Pancreas (tissue), 10 donors: ENCODE results near the gene CFDP1. TPM values are rescaled to one million over a fixed set of nuclear protein-coding genes. Genes with fewer than 3 reads are reported as not detected.

Source experiments
- ATAC-seq, 4 donors: fragments of 200-7000 bp; cut with Tn5 transposase; one replicate each; pipeline versions ENCODE4 v1.8.0 to v1.9.1; 2020; ENCODE audit warnings: mild to moderate bottlenecking in 4 of 4, moderate library complexity in 4 of 4
- DNase-seq, 6 donors: peaks; one replicate each; pipeline ENCODE4 v3.0.0-alpha.2; 2020
- FAIRE-seq: peaks from 2 replicates; lab custom pipeline; 2012; peaks lifted over from hg19 to GRCh38; lab: Jason Lieb, UNC
- H3K27ac ChIP-seq, 4 donors: fragments of 200-600 bp; sonication (generic); 1 replicate in 3 of 4; 2 replicates in 1 of 4; pipeline versions ENCODE4 v1.5.0 to v1.8.0; 2020
- H3K27me3 ChIP-seq, 4 donors: fragments of 200-600 bp; one replicate each; pipeline ENCODE4 v1.8.0; 2021
- H3K36me3 ChIP-seq, 3 donors: fragments of 200-600 bp; sonication (generic) in 1 of 3; one replicate each; pipeline versions ENCODE4 v1.5.0 to v1.8.0; 2020 to 2021
- H3K4me1 ChIP-seq, 3 donors: fragments of 200-600 bp; one replicate each; pipeline ENCODE4 v1.8.0; 2021
- H3K4me3 ChIP-seq, 4 donors: fragments of 200-600 bp; sonication (generic) in 2 of 4; one replicate each; pipeline versions ENCODE4 v1.5.0 to v1.8.0; 2020 to 2021
- H3K9me3 ChIP-seq, 4 donors: fragments of 200-600 bp; one replicate each; pipeline ENCODE4 v1.8.0; 2021
- CTCF ChIP-seq, 4 donors: fragments of 200-600 bp; sonication (generic) in 3 of 4; IDR thresholded peaks; one replicate each; pipeline versions ENCODE4 v1.5.0 to v1.8.0; 2021; ENCODE audit warnings: antibody characterized with exemption in 4 of 4
- WGBS, 2 donors: extraction: QIAGEN DNeasy Blood & Tissue Kit; methylation state at CpG; one replicate each; pipeline ENCODE4 v1.1.7; 2013; 5-methylcytosine and 5-hydroxymethylcytosine counted together
- intact Hi-C, 3 donors: fragments of 100-400 bp; cut with DNase I; formaldehyde crosslinking; loops; one replicate each; pipeline versions ENCODE4 v1.11.1 to v1.14.2; 2022
- polyA plus RNA-seq, 2 donors: library from polyadenylated mRNA; stranded (reverse); fragments of 200-250 nt; gene quantifications; one replicate each; pipeline ENCODE4 v1.2.3, GENCODE V29; 2013
- total RNA-seq, 6 donors: library from RNA; stranded (reverse); fragmentation: NEBNext Ultra II Directional in 4 of 6; extraction: Animal tissue kit (Norgen Biotek cat#: 25700) in 4 of 6; gene quantifications; one replicate each; pipeline versions ENCODE4 v1.2.1 to v1.2.4, GENCODE V29; 2021 to 2023
- donor health status: healthy with polysubstance abuse.
- donor health status: DM: no; HTN: no; CAD: no; lungs with moderate emphysema.
- donor health status: DM: no; HTN: no; CAD: no.
- donor health status: control.
- donor health status: control.
- donor health status: Bipolar disorder and iron deficiency.
- donor health status: DM: yes; HTN: yes; CAD: no.
- donor health status: DM: no; HTN: no; CAD: no.
- donor health status: DM: no; HTN: no; CAD: no.
- donor health status: DM: yes; HTN: yes; CAD: no.

Gene CFDP1
- total and polyA plus RNA-seq, 8 donors: 19.3 to 57.5 (median 25.6) TPM

- Histone ChIP-seq H3K4me1 (peaks cover 37 to 51% (median 46%) of the 10 kb centered on the region in 3 donors), H3K27me3 (no peaks in the 10 kb centered on the region), H3K36me3 (no peaks in the 10 kb centered on the region), H3K27ac (no peak overlapping the region), H3K4me3 (no peak overlapping the region), H3K9me3 (no peaks in the 10 kb centered on the region)
- WGBS, 2 donors: 97 to 98% methylated on average over 1 of the region's 1 CpG
- FAIRE-seq (no peak), ATAC-seq (no peak), DNase-seq (no peak)
- intact Hi-C loops: loop anchor here in 2 of 3 donors (10.0 kb wide), 1 partner anchor 55 kb away; the partner anchor contains the start of gene BCAR1 (in 2 of the 2)
- no peak for TF ChIP-seq CTCF (IDR thresholded peaks at IDR 0.05)
These were observed 123.3 kb downstream of the CFDP1 start for GRCh38 chr16:75309899-75310430.

- 83 to 88% methylated on average over 8 of the region's 8 CpGs for WGBS, 2 donors
- no peak for ATAC-seq
- no peak for TF ChIP-seq CTCF (IDR thresholded peaks at IDR 0.05)
- no peak for DNase-seq
- H3K9me3 ChIP-seq: no peaks in the 10 kb centered on the region
- no peaks in the 10 kb centered on the region for H3K27me3 ChIP-seq
- no peaks in the 10 kb centered on the region for H3K36me3 ChIP-seq
- no peak overlapping the region for H3K4me3 ChIP-seq
- H3K4me1 ChIP-seq: peaks cover 44 to 59% (median 54%) of the 10 kb centered on the region in 3 donors
- intact Hi-C loops: loop anchor here in 2 of 3 donors (10.0 kb wide), 1 partner anchor 54 kb away; the partner anchor contains the start of gene BCAR1 (in 2 of the 2)
- no peak for FAIRE-seq
- H3K27ac ChIP-seq: peak overlapping the region; percentile 44 to 92 (median 92)
These were observed 124.1 kb downstream of the CFDP1 start for GRCh38 chr16:75309156-75309555.

GRCh38 chr16:75308011-75308410 lies 125.3 kb downstream of the CFDP1 start:
- H3K27me3 ChIP-seq: no peaks in the 10 kb centered on the region
- H3K36me3 ChIP-seq: no peaks in the 10 kb centered on the region
- peak overlapping the region; percentile 44 to 92 (median 92) for H3K27ac ChIP-seq
- no peak for FAIRE-seq
- 35 to 36% methylated on average over 3 of the region's 3 CpGs for WGBS, 2 donors
- peak; percentile 6 to 30 (median 15) for ATAC-seq
- no peak for TF ChIP-seq CTCF (IDR thresholded peaks at IDR 0.05)
- H3K4me1 ChIP-seq: peaks cover 47 to 63% (median 60%) of the 10 kb centered on the region in 3 donors
- intact Hi-C loops: loop anchor here in 2 of 3 donors (10.0 kb wide), 1 partner anchor 53 kb away; the partner anchor contains the start of gene BCAR1 (in 2 of the 2)
- DNase-seq: peak in 4 of 6 donors; percentile 42 to 62 (median 50)
- H3K4me3 ChIP-seq: no peak overlapping the region
- H3K9me3 ChIP-seq: no peaks in the 10 kb centered on the region

- WGBS, 2 donors: 63 to 86% methylated on average over 3 of the region's 3 CpGs
- H3K9me3 ChIP-seq: no peaks in the 10 kb centered on the region
- no peak for ATAC-seq
- no peak for DNase-seq
- peak overlapping the region; percentile 44 to 92 (median 92) for H3K27ac ChIP-seq
- no peak for FAIRE-seq
- H3K36me3 ChIP-seq: no peaks in the 10 kb centered on the region
- TF ChIP-seq CTCF (IDR thresholded peaks at IDR 0.05): no peak
- intact Hi-C loops: loop anchor here in 2 of 3 donors (10.0 kb wide), 1 partner anchor 53 kb away; the partner anchor contains the start of gene BCAR1 (in 2 of the 2)
- no peak overlapping the region for H3K4me3 ChIP-seq
- no peaks in the 10 kb centered on the region for H3K27me3 ChIP-seq
- H3K4me1 ChIP-seq: peaks cover 47 to 63% (median 60%) of the 10 kb centered on the region in 3 donors
These were observed 125.8 kb downstream of the CFDP1 start for GRCh38 chr16:75307506-75307905.
